ENCODE results near the gene LPIN1. TPM values are rescaled to one million over a fixed set of nuclear protein-coding genes. Genes with fewer than 3 reads are reported as not detected.

Gene LPIN1, protein sequence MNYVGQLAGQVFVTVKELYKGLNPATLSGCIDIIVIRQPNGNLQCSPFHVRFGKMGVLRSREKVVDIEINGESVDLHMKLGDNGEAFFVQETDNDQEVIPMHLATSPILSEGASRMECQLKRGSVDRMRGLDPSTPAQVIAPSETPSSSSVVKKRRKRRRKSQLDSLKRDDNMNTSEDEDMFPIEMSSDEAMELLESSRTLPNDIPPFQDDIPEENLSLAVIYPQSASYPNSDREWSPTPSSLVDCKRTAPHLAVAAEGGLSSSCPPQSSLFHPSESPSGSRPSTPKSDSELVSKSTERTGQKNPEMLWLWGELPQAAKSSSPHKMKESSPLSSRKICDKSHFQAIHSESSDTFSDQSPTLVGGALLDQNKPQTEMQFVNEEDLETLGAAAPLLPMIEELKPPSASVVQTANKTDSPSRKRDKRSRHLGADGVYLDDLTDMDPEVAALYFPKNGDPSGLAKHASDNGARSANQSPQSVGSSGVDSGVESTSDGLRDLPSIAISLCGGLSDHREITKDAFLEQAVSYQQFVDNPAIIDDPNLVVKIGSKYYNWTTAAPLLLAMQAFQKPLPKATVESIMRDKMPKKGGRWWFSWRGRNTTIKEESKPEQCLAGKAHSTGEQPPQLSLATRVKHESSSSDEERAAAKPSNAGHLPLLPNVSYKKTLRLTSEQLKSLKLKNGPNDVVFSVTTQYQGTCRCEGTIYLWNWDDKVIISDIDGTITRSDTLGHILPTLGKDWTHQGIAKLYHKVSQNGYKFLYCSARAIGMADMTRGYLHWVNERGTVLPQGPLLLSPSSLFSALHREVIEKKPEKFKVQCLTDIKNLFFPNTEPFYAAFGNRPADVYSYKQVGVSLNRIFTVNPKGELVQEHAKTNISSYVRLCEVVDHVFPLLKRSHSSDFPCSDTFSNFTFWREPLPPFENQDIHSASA
- total RNA-seq (10 to 100 TPM; 27.3 to 55.7 (median 47.6) TPM), polyA plus RNA-seq (10 to 100 TPM; 12.3 to 16.1 (median 15.4) TPM)
- long read RNA-seq, donor 1 = 0 reads
- long read RNA-seq, donor 2 = 0 reads

DNA sequence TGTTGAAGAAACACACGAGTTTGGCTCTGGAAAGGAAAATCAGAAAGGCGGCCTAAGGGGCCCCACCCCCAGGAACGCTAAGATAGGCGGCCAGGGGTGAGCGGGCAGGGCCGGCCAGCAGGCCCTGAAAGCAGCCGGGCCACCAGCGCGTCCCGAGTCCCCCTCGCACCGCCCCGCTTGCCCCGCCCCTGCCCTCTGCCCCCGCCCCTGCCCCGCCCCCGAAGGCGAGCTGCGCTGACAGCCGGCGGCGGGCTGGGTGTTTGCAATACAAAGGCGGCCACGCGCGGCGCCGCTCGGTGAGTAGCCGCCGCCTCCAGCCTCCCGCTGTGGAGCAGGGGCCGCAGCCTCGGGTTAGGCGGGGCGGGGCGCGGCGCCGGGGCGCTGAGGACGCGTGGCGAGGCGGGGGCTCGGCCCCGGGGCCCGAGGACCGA is at the start of gene LPIN1:
Gene LPIN1 (plus strand): TSS at position 257 of the 431 bp plus-strand sequence. CDS start 18,910 bp downstream, outside the sequence.
- 0% methylated on average over 13 to 49 of the region's 49 CpGs for WGBS, 5 donors
- H3K9me3 ChIP-seq = no peaks in the 10 kb centered on the region
- peak within 1 kb of the TSS; percentile 66 to 89 (median 80) for H3K4me3 ChIP-seq

DNA sequence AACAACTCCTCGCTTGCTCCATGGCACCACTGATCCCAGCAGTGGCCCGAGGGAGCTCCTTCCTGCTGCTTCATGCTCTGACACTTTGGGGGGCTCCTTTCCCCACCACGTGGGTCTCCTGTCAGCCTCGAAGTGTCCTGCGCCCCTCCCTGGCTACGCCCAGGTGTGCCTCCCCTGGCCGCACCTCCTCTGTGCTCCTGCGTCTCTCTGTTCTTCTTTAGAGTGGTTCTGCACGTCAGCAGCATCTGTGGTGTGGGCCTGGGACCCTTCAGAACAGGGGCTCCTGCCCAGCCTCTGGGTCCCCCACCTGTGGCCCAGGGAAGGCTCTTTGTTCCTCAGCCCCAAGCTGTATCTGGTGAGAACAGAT is 49.7 kb upstream of the LPIN1 start:
- 33 to 52% (median 36%) methylated on average over 7 to 9 of the region's 9 CpGs for WGBS, 5 donors
- no peak overlapping the region for H3K27ac ChIP-seq
- intact Hi-C loops (cut with DNase I; ENCODE audit: low total_unique reads) = no loop called here
- DNase-seq = no peak
- TF ChIP-seq POLR2A (IDR thresholded peaks at IDR 0.05) (no peak), POLR2AphosphoS5 (IDR thresholded peaks at IDR 0.05) (no peak)
- TF ChIP-seq, protein P1, sequence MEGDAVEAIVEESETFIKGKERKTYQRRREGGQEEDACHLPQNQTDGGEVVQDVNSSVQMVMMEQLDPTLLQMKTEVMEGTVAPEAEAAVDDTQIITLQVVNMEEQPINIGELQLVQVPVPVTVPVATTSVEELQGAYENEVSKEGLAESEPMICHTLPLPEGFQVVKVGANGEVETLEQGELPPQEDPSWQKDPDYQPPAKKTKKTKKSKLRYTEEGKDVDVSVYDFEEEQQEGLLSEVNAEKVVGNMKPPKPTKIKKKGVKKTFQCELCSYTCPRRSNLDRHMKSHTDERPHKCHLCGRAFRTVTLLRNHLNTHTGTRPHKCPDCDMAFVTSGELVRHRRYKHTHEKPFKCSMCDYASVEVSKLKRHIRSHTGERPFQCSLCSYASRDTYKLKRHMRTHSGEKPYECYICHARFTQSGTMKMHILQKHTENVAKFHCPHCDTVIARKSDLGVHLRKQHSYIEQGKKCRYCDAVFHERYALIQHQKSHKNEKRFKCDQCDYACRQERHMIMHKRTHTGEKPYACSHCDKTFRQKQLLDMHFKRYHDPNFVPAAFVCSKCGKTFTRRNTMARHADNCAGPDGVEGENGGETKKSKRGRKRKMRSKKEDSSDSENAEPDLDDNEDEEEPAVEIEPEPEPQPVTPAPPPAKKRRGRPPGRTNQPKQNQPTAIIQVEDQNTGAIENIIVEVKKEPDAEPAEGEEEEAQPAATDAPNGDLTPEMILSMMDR (IDR thresholded peaks at IDR 0.05 in 8 of 11, conservative IDR thresholded peaks at IDR 0.05 in 3 of 11) = no peak
- no peaks in the 10 kb centered on the region for H3K9me3 ChIP-seq
- no peak overlapping the region for H3K4me3 ChIP-seq
- H3K27me3 ChIP-seq (replicated peaks in 1 of 7) = peaks cover 0 to 12% (median 0%) of the 10 kb centered on the region in 7 donors
- H3K36me3 ChIP-seq = no peaks in the 10 kb centered on the region
- H3K4me1 ChIP-seq = peaks cover 0 to 27% (median 8%) of the 10 kb centered on the region in 6 donors

More for the DNA sequence above, at the start of gene LPIN1:
- DNase-seq = peak; percentile 97
- Histone ChIP-seq H3K27me3 (replicated peaks in 1 of 7) (no peaks in the 10 kb centered on the region), H3K36me3 (no peaks in the 10 kb centered on the region), H3K4me1 (peaks cover 29 to 84% (median 81%) of the 10 kb centered on the region in 6 donors), H3K27ac (peak within 1 kb of the TSS; percentile 51 to 92 (median 89))
- intact Hi-C loops (cut with DNase I; ENCODE audit: low total_unique reads) = no loop called here
- TF ChIP-seq, protein P1 (IDR thresholded peaks at IDR 0.05 in 8 of 11, conservative IDR thresholded peaks at IDR 0.05 in 3 of 11) = peak in 5 of 11 experiments; percentile 24 to 51 (median 29)
- TF ChIP-seq POLR2AphosphoS5 (IDR thresholded peaks at IDR 0.05) (peak; percentile 89 to 93 (median 91)), POLR2A (IDR thresholded peaks at IDR 0.05) (peak in 1 of 3 donors; percentile 88)

DNA sequence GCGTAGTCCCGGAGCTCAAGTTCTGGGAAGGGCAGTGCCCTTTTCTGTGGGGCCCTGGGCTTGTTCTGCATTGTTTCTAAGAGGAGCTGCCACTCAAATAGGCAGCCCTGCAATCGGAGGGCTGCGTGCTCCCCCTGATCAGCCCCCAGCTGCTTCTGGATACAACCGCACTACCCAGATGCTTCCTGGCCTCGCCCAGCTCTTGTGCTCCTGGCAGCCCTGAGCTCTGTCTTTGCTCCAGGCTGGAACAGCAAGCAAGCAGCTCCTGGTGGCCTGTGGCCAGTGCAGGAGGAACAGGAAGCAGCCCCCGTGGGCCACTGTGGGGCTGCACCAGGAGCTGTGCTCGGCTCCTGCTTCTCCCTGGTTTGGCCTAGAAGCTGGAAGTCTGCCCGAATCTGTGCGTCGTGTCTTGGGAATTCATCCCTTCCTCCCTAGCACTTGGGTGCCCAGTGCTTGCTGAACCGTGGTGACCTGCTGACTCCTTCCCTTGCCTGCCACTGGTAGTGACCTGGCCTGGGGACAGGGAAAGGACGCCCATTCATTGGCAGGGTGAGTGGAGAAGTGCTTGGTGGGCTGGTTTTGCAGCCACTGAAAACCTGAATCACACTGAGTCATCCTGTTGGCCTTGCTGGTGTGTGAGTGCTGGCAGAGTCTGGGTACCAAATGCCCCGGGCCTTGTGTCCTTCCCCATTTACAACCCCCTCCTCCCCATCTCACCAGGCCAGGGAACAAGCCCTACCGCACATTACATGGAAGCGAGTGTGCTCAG is 49.1 kb upstream of the LPIN1 start:
- peak; percentile 76 for DNase-seq
- H3K27ac ChIP-seq = no peak overlapping the region
- H3K4me3 ChIP-seq = no peak overlapping the region
- intact Hi-C loops (cut with DNase I; ENCODE audit: low total_unique reads) = no loop called here
- peaks cover 0 to 33% (median 10%) of the 10 kb centered on the region in 6 donors for H3K4me1 ChIP-seq
- WGBS, 5 donors = 20 to 24% (median 20%) methylated on average over 13 to 16 of the region's 16 CpGs
- TF ChIP-seq, protein P1 (IDR thresholded peaks at IDR 0.05 in 8 of 11, conservative IDR thresholded peaks at IDR 0.05 in 3 of 11) = no peak
- TF ChIP-seq POLR2A (IDR thresholded peaks at IDR 0.05) (no peak), POLR2AphosphoS5 (IDR thresholded peaks at IDR 0.05) (no peak)
- H3K27me3 ChIP-seq (replicated peaks in 1 of 7) = peaks cover 0 to 12% (median 0%) of the 10 kb centered on the region in 7 donors
- no peaks in the 10 kb centered on the region for H3K36me3 ChIP-seq
- H3K9me3 ChIP-seq = no peaks in the 10 kb centered on the region
